Bronchial epithelial cell (primary cell): ENCODE measurements around the gene ABHD2. TPM values are rescaled to one million over a fixed set of nuclear protein-coding genes. Genes with fewer than 3 reads are reported as not detected.

Experiments used
- DNase-seq: peaks from one replicate; pipeline ENCODE4 v3.0.0-alpha.2; 2010; ENCODE audit warnings: low read depth
- FAIRE-seq: peaks from 2 replicates; lab custom pipeline; 2011; peaks lifted over from hg19 to GRCh38; lab: Jason Lieb, UNC
- H3K27me3 ChIP-seq: 2 replicates; pipeline ENCODE4 v1.5.1; 2011; ENCODE audit warnings: low read length; ENCODE audit not compliant: control insufficient read depth, insufficient read depth
- H3K36me3 ChIP-seq: 2 replicates; pipeline ENCODE4 v1.5.1; 2011; ENCODE audit warnings: low read length; ENCODE audit not compliant: control insufficient read depth, insufficient read depth
- H3K4me3 ChIP-seq: 2 replicates; pipeline ENCODE4 v1.5.1; 2011; ENCODE audit warnings: mild to moderate bottlenecking, low read depth, low read length, control low read depth
- CTCF ChIP-seq: IDR thresholded peaks from 2 replicates; pipeline ENCODE4 v1.5.1; 2011; ENCODE audit warnings: mild to moderate bottlenecking, moderate library complexity, low read length, control low read depth, inconsistent platforms; ENCODE audit not compliant: insufficient read depth, severe bottlenecking
- total RNA-seq: library from RNA; depleted of rRNA; stranded (reverse); fragments of >200 nt; gene quantifications from 2 replicates; pipeline ENCODE4 v1.2.1, GENCODE V29; 2014

ABHD2 gene
- total RNA-seq, 1 donor from 2014 or later, result 35.5 TPM

GRCh38 chr15:89157918-89158564, 69.8 kb downstream of the ABHD2 start:
- TF ChIP-seq CTCF, result no peak
- DNase-seq (no peak), FAIRE-seq (no peak)
- Histone ChIP-seq H3K27me3 (no peaks in the 10 kb centered on the region), H3K4me3 (no peak overlapping the region), H3K36me3 (peaks cover 10% of the 10 kb centered on the region)

DNA sequence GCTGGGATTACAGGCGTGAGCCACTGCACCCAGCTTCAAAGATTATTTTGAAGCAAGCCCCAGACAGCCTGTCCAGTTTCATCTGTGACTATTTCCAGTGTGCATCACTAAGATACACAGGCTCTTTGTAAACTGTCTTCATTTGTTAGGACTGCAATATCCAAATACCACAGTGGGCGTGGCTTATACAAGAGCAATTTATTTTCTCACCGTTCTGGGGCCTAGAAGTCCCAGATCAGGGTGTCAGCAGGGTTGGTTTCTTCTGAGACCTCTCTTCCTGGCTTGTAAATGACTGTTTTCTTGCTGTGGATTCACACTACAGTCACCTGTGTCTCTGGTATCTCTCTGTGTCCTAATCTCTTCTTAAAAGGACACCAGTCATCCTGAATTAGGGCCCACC, 73.4 kb downstream of the ABHD2 start:
- FAIRE-seq (no peak), DNase-seq (no peak)
- peaks cover 5% of the 10 kb centered on the region for H3K36me3 ChIP-seq
- no peaks in the 10 kb centered on the region for H3K27me3 ChIP-seq
- TF ChIP-seq CTCF, result no peak
- H3K4me3 ChIP-seq, result no peak overlapping the region

DNA sequence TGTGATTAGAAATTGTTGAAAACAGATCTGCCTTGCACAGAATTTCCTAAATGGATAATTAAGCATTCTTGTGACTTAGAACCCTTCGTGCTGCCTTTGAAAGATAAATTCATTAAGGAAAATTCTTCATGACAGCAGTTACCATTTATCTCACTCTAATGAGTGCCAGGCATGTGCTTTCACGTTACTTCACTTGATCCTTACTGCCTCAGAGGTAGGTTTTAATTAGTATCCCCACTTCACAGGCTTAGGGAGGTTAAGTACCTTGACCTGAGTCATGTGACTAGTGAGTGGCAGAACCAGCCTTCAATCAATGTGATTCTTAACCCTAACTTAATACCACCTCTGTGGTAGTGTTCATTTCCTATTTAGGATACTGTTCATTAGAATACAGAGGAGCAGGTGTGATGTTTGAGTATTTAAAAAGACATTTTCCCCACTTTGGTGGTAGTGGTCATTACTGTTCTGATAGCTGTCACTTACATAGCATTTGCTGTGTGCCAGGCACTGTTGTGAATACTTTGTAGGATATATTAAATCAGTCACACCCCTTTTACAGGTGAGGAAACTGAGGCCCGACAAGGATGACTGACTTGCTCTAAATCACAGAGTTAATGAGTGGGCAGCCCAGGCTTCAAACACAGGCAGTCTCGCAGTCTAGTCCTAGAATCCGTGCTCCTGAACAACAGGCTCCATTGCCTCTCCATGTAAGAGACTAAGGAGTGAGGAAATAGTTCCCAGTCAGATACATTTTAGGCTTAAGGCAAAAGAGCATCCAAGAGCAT, 75.2 kb downstream of the ABHD2 start:
- DNase-seq, result no peak
- no peak for TF ChIP-seq CTCF
- no peaks in the 10 kb centered on the region for H3K27me3 ChIP-seq

GRCh38 chr15:89164712-89165211, 76.5 kb downstream of the ABHD2 start:
- Histone ChIP-seq H3K4me3 (no peak overlapping the region), H3K36me3 (peaks cover 2% of the 10 kb centered on the region), H3K27me3 (no peaks in the 10 kb centered on the region)
- no peak for TF ChIP-seq CTCF
- DNase-seq (no peak), FAIRE-seq (no peak)

More for the DNA sequence above, 75.2 kb downstream of the ABHD2 start:
- no peak for FAIRE-seq
- Histone ChIP-seq H3K4me3 (no peak overlapping the region), H3K36me3 (peaks cover 2% of the 10 kb centered on the region)

DNA sequence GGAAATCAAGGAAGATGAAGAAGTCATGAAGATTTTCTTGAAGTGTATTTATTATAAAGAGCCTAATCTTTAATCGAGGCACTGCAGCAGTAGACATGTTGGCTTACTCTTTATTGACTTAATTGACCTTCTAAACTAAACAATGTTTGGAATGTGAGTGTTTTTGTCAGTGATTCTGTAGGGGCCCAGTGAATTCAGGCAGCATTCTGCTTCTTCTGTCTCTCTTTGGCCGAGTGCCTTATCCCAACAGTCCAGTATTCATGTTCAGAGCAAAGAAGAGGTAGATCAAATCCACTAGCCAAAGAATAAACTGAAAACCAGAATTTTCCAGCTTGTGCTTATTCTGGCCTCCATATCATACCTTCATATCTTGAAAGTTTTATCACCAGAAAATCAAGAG, 77.4 kb downstream of the ABHD2 start:
- no peak for TF ChIP-seq CTCF
- DNase-seq, result no peak
- no peaks in the 10 kb centered on the region for H3K27me3 ChIP-seq
- no peak overlapping the region for H3K4me3 ChIP-seq
- no peak for FAIRE-seq
- peaks cover 2% of the 10 kb centered on the region for H3K36me3 ChIP-seq
